Mucosa of gallbladder (tissue), 1 donor: ENCODE data around the gene DDHD1. TPM values are rescaled to one million over a fixed set of nuclear protein-coding genes. Genes with fewer than 3 reads are reported as not detected.

Source experiments
- DNase-seq: peaks from one replicate; pipeline ENCODE4 v3.0.0-alpha.2; 2020; ENCODE audit warnings: low spot score
- total RNA-seq: library from RNA; stranded (reverse); gene quantifications from one replicate; pipeline ENCODE4 v1.2.1, GENCODE V29; 2021
- donor health status: DM: no; HTN: no; CAD: no.

The DDHD1 gene
- total RNA-seq, 1 donor from 2014 or later = 12.7 TPM

GRCh38 chr14:52995998-52996397 is 157.1 kb downstream of the DDHD1 start:
- DNase-seq = no peak

GRCh38 chr14:52992236-52992870 is 160.8 kb downstream of the DDHD1 start:
- no peak for DNase-seq

GRCh38 chr14:52988139-52988538 is 165.0 kb downstream of the DDHD1 start:
- DNase-seq = no peak

GRCh38 chr14:52987514-52987913 is 165.6 kb downstream of the DDHD1 start:
- DNase-seq = no peak

- DNase-seq = no peak
Observed at GRCh38 chr14:52987042-52987441, 166.1 kb downstream of the DDHD1 start.

Other genes starting within 250 kb of the DDHD1 start
- 125 TPM for gene FERMT2, start 202.3 kb downstream of the DDHD1 start, total RNA-seq